ENCODE results near the gene PLAAT5. TPM values are rescaled to one million over a fixed set of nuclear protein-coding genes. Genes with fewer than 3 reads are reported as not detected.
"Not testable (repeated sequence)": the region's sequence is repeated elsewhere in the genome, so short reads cannot be mapped to it uniquely, and the experiment has no call there.

Gene PLAAT5
- total and polyA plus RNA-seq, 2 of the 4 experiments (the other 2 are of a cell fraction): not detected

DNA sequence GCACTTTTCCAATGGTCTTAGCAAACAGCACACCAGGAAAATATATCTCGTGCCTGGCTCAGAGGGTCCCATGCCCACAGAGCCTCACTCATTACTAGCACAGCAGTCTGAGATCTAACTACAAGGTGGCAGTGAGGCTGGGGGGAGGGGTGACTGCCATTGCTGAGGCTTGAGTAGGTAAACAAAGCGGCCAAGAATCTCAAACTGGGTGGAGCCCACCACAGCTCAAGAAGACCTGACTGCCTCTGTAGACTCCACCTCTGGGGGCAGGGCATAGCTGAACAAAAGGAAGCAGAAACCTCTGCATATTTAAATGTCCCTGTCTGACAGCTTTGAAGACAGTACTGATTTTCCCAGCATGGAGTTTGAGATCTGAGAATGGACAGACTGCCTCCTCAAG, 60.2 kb downstream of the PLAAT5 start:
- H3K4me3 ChIP-seq (ENCODE audit: insufficient read depth, low read depth, low read length); ATAC-seq (ENCODE audit: low read depth); POLR2A ChIA-PET (ENCODE audit: unreplicated experiment); H3K79me1 ChIP-seq (ENCODE audit: low read depth in 1 of 2, low read length in 2 of 2); BruUV-seq (replicated peaks); H3K4me2 ChIP-seq (ENCODE audit: low read depth, low read length); H4K5ac ChIP-seq (ENCODE audit: low read depth, low read length); H3K23ac ChIP-seq (ENCODE audit: low read depth, low read length); H2AK5ac ChIP-seq (ENCODE audit: low read depth, low read length); H4K91ac ChIP-seq (ENCODE audit: insufficient read depth, low read depth, low read length); H3K27me3 ChIP-seq (ENCODE audit: control insufficient read depth, insufficient read depth, low read length); H3K36me3 ChIP-seq (ENCODE audit: control insufficient read depth, insufficient read depth, low read length); H2BK120ac ChIP-seq (ENCODE audit: low read depth, low read length); H3K27ac ChIP-seq (ENCODE audit: insufficient read depth, low read length); H3K18ac ChIP-seq (ENCODE audit: low read depth, low read length); H3K56ac ChIP-seq (ENCODE audit: extremely low read depth, insufficient read depth, low read length); H3K9me1 ChIP-seq (ENCODE audit: insufficient read depth, low read length); H2BK20ac ChIP-seq (ENCODE audit: low read depth, low read length); H3K9me3 ChIP-seq (ENCODE audit: control insufficient read depth, insufficient read depth, low read length); H3K14ac ChIP-seq (replicated peaks; ENCODE audit: low read depth, low read length); H4K20me1 ChIP-seq (ENCODE audit: insufficient read depth, low read length); intact Hi-C loops (cut with micrococcal nuclease); in situ Hi-C loops (cut with MboI; ENCODE audit: low sequenced_read_pairs); DNase-seq; H2AK9ac ChIP-seq (replicated peaks; ENCODE audit: low read depth, low read length, poor library complexity); H4K8ac ChIP-seq (ENCODE audit: low read depth in 2 of 2, low read length in 2 of 2); H3K4ac ChIP-seq (ENCODE audit: low read depth, low read length); H3K9ac ChIP-seq (ENCODE audit: low read depth, low read length); H2BK5ac ChIP-seq (ENCODE audit: low read depth, low read length, poor library complexity, severe bottlenecking); dilution Hi-C loops (cut with HindIII; ENCODE audit: low sequenced_read_pairs, unreplicated experiment); H2AFZ ChIP-seq (replicated peaks; ENCODE audit: low read length, poor library complexity); H2BK15ac ChIP-seq (ENCODE audit: low read depth, low read length); H3K4me1 ChIP-seq (ENCODE audit: control insufficient read depth, insufficient read depth, low read length): not testable (repeated sequence)
- CTCF ChIA-PET: interaction anchor here (1.0 kb wide), 1 partner anchor 13 kb away, joined by 3 read pairs; no protein-coding TSS in a partner anchor
- 17% methylated on average over 1 of the region's 2 CpGs; no CpG with 5 or more reads in 1 of the 2 experiments for WGBS, 2 experiments (ENCODE audit: extremely low coverage in 2 of 2, insufficient read length in 1 of 2)
